GM10248 (cell line): Measurements from ENCODE around the gene POC1B.

Experiments used
- CTCF ChIA-PET: fragments of 300-600 bp; sonication (Branson Sonifier 250); formaldehyde crosslinking; extraction: SDS; loops from one replicate; lab custom pipeline; 2021; ENCODE audit warnings: antibody characterized with exemption; lab: Yijun Ruan, JAX
- POLR2A ChIA-PET: fragments of 350-650 bp; sonication (Branson Sonifier 250); formaldehyde crosslinking; extraction: SDS; loops from one replicate; lab custom pipeline; 2020; ENCODE audit warnings: antibody characterized with exemption; lab: Yijun Ruan, JAX
- DNase-seq: peaks from one replicate; pipeline ENCODE4 v3.0.0; 2012; ENCODE audit errors: extremely low spot score
- CTCF ChIP-seq: IDR thresholded peaks from 2 replicates; pipeline ENCODE4 v1.5.1; 2012; ENCODE audit warnings: mild to moderate bottlenecking, low read depth; ENCODE audit errors: extremely low read depth, missing control alignments, control extremely low read depth

The POC1B gene

GRCh38 chr12:89507015-89507824, 18.6 kb downstream of the POC1B start:
- ChIA-PET POLR2A (no interaction called here), CTCF (interaction anchor here (0.9 to 2.5 kb wide), 6 partner anchors 10 to 488 kb away, joined by 3 to 9 read pairs (median 4); partner anchors contain the start of gene GALNT4)
- no peak for DNase-seq
- no peak for TF ChIP-seq CTCF

DNA sequence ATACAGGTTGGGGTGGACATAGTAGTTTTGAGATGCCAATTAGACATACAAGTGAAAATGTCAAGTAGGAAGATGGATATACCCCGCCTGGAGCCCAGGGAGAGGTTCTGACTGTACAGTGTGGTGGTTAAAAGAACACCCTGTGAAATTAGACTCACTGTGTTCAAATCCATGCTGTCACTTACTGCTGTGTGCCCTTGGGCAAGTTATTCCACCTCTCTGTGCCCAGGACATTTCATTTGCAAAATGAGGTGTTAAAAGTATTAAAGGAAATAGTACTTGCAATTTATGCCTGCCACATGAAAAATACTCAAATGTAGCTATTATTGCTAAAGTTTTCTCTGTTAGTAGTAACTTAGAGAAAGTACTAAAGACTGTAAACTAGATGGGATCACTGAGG, 19.8 kb downstream of the POC1B start:
- DNase-seq, result no peak
- CTCF ChIA-PET, result interaction anchor here (0.6 to 1.8 kb wide), 3 partner anchors 11 to 1405 kb away, joined by 3 to 4 read pairs (median 4); no protein-coding TSS in a partner anchor
- POLR2A ChIA-PET, result no interaction called here
- no peak for TF ChIP-seq CTCF

- DNase-seq, result no peak
- ChIA-PET POLR2A (interaction anchor here (0.6 kb wide), 1 partner anchor 567 kb away, joined by 3 read pairs; no protein-coding TSS in a partner anchor), CTCF (interaction anchor here (0.6 to 1.0 kb wide), 3 partner anchors 9 to 33 kb away, joined by 3 read pairs; no protein-coding TSS in a partner anchor)
- no peak for TF ChIP-seq CTCF
These were observed 21.1 kb downstream of the POC1B start for GRCh38 chr12:89504560-89505346.

DNA sequence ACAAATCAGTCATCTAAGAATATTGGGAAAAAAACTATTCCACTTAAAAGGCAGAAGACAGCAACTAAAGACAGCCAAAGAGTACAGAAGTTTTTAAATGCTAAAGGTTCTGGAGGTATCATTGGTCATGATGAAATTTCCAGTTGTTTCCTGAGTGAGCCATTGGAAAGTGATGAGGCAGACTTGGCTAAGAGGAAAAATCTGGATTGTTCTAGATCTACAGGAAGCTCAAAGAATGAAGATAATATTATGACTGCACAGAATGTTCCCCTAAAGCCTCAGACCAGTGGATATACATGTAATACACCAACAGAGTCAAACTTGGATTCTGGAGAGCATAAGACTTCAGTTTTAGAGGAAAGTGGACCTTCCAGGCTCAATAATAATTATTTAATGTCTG, 24.1 kb downstream of the POC1B start:
- no peak for DNase-seq
- POLR2A ChIA-PET, result no interaction called here
- CTCF ChIA-PET, result no interaction called here
- TF ChIP-seq CTCF, result no peak

DNA sequence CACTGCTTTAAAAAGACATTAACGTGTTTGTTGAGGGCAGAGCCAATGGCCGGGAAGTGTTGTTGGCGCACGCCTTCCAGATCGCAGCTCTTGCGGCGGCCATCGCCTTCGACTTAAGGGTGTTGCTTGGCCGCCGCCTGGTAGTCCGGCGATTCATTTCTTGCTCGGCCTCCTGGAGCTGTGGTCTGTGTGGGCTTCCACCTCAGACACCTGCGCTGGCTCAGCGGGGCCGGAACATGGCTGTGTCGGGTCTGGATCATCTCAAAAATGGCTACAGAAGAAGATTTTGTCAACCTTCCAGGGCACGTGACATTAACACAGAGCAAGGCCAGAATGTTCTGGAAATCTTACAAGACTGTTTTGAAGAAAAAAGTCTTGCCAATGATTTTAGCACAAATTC, 26.0 kb downstream of the POC1B start:
- CTCF ChIA-PET, result no interaction called here
- DNase-seq, result no peak
- POLR2A ChIA-PET, result no interaction called here
- TF ChIP-seq CTCF, result no peak

DNA sequence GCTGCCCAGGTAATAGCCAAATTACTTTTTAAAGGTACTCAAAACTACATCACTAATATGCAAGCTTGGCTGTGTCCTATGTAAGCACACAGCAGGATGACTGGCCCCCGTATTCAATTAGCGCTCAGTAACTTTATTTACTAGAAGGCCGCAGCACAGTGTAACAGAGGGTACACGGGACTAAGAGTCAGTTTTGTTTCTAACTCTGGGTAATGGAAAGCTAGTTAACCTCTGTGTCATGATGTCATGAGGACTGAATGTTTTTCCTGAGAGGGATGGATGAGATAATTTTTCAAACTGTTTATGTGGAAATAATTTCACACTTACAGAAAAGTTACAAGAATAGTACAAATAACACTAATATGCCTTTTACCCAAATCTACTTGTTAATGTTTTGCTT, 28.4 kb downstream of the POC1B start:
- ChIA-PET POLR2A (no interaction called here), CTCF (interaction anchor here (0.6 to 3.0 kb wide), 5 partner anchors 9 to 27 kb away, joined by 3 to 14 read pairs (median 3); no protein-coding TSS in a partner anchor)
- no peak for TF ChIP-seq CTCF
- DNase-seq, result no peak
